ENCODE results near the gene HSPA1A. TPM values are rescaled to one million over a fixed set of nuclear protein-coding genes. Genes with fewer than 3 reads are reported as not detected.

HSPA1A gene
- total RNA-seq (2022; extraction: Qiagen RNA extraction; ENCODE audit: low read depth) = 218 to 535 TPM (median 388 TPM) in 5 replicates

DNA sequence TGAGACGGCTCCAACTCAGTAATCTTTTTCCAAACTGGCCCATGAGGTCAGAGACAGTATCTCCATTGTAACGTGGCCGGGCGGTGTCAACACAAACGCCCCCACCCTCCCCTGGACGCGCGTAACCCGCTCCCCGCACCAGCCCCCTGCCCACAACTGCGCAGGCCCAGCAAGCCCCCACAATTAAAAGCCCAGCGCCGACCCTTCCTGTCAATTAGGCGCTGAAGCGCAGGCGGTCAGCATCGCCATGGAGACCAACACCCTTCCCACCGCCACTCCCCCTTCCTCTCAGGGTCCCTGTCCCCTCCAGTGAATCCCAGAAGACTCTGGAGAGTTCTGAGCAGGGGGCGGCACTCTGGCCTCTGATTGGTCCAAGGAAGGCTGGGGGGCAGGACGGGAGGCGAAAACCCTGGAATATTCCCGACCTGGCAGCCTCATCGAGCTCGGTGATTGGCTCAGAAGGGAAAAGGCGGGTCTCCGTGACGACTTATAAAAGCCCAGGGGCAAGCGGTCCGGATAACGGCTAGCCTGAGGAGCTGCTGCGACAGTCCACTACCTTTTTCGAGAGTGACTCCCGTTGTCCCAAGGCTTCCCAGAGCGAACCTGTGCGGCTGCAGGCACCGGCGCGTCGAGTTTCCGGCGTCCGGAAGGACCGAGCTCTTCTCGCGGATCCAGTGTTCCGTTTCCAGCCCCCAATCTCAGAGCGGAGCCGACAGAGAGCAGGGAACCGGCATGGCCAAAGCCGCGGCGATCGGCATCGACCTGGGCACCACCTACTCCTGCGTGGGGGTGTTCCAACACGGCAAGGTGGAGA, at the start of gene HSPA1A, which contains the start of gene HSPA1L:
Gene HSPA1A, plus strand, starts transcription at position 519 of the 814 bp plus-strand sequence. Its CDS starts 214 bp downstream, at position 733.
Gene HSPA1L, minus strand, starts transcription at position 259 of the 814 bp plus-strand sequence. CDS start 3,311 bp downstream, outside the sequence.

GRCh38 chr6:31776989-31777666, 38.2 kb upstream of the HSPA1A start, which contains the start of gene VWA7:
TSS of gene VWA7 (minus strand) at chr6:31777328. CDS start at chr6:31776779, 549 bp downstream.

GRCh38 chr6:31795616-31796298, 19.6 kb upstream of the HSPA1A start, which contains the start of gene VARS1:
TSS of gene VARS1 (minus strand) at chr6:31795752. CDS start at chr6:31795217, 535 bp downstream.

DNA sequence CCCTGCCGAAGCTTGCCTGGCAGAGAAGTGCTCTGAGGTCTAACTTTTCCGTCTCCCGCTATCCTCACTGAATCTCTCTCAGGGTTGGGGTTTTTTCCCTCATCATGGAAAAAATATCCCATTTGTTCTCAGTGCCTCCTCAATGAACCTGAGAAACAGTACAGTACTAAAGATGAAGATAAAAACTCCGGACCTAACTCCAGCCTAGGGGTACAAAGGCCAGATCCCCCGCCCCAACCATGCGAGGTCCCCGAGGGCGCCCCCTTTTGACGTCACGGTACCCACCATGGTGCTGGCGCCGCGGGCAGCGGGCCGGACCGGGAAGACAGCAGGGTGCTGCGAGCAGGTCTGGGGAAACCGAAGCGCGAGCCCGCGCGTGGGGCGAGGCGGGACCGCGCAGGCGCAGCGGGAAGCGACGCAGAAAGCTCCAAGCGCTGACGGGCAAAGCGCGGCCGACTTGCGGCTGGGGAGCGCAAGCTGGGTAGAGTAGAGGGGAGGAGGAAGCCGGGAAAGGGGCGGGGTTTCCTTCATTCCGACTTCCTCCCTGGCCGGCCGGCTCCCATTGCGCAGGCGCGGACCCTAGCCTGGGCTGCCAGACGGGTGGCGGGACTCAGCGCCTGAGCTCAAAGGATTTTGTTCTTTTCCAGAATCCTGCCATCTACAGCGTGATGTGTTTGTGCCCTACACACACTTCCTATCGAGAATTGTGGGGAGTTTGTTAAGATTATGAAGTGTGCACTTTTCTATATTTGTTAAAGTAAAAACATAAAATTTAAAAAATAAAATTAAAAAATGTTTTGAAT, 8.7 kb upstream of the HSPA1A start, which contains the start of gene LSM2:
Gene LSM2, minus strand, starts transcription at position 497 of the 803 bp plus-strand sequence. Its CDS starts 209 bp downstream, at position 288.

GRCh38 chr6:31827286-31828079, 12.1 kb downstream of the HSPA1A start, which contains the start of gene HSPA1B:
TSS of gene HSPA1B (plus strand) at chr6:31827738. CDS start at chr6:31827951, 213 bp downstream.

GRCh38 chr6:31862344-31863235, 47.2 kb downstream of the HSPA1A start, which contains the start of gene NEU1:
TSS of gene NEU1 (minus strand) at chr6:31862821. CDS start at chr6:31862776, 45 bp downstream.

Other genes starting within 250 kb of the HSPA1A start
- gene LTA, start 243.3 kb upstream of the HSPA1A start, total RNA-seq (2022; extraction: Qiagen RNA extraction; ENCODE audit: low read depth) = 0.08 to 0.13 TPM (median 0.10 TPM) in 3 of 5 replicates, not detected in the others
- 0.06 to 0.13 TPM (median 0.07 TPM) in 3 of 5 replicates, not detected in the others for gene TNF, start 240.0 kb upstream of the HSPA1A start, total RNA-seq (2022; extraction: Qiagen RNA extraction; ENCODE audit: low read depth)
- gene LTB, start 233.1 kb upstream of the HSPA1A start, total RNA-seq (2022; extraction: Qiagen RNA extraction; ENCODE audit: low read depth) = 0.27 to 0.39 TPM (median 0.35 TPM) in 5 replicates
- 0.26 to 0.49 TPM (median 0.37 TPM) in 3 of 5 replicates, not detected in the others for gene LST1, start 229.3 kb upstream of the HSPA1A start, total RNA-seq (2022; extraction: Qiagen RNA extraction; ENCODE audit: low read depth)
- not detected in 5 replicates for gene NCR3, start 222.5 kb upstream of the HSPA1A start, total RNA-seq (2022; extraction: Qiagen RNA extraction; ENCODE audit: low read depth)
- gene AIF1, start 200.3 kb upstream of the HSPA1A start, total RNA-seq (2022; extraction: Qiagen RNA extraction; ENCODE audit: low read depth) = not detected in 5 replicates
- 70.6 to 97.9 TPM (median 90.8 TPM) in 5 replicates for gene PRRC2A, start 194.8 kb upstream of the HSPA1A start, total RNA-seq (2022; extraction: Qiagen RNA extraction; ENCODE audit: low read depth)
- gene BAG6, start 162.9 kb upstream of the HSPA1A start, total RNA-seq (2022; extraction: Qiagen RNA extraction; ENCODE audit: low read depth) = 115 to 151 TPM (median 145 TPM) in 5 replicates
- 1.8 to 4.8 TPM (median 3.2 TPM) in 5 replicates for gene APOM, start 159.6 kb upstream of the HSPA1A start, total RNA-seq (2022; extraction: Qiagen RNA extraction; ENCODE audit: low read depth)
- 10.5 to 13.0 TPM (median 12.2 TPM) in 5 replicates for gene C6orf47, start 154.8 kb upstream of the HSPA1A start, total RNA-seq (2022; extraction: Qiagen RNA extraction; ENCODE audit: low read depth)
- gene GPANK1, start 150.5 kb upstream of the HSPA1A start, total RNA-seq (2022; extraction: Qiagen RNA extraction; ENCODE audit: low read depth) = 9.3 to 14.1 TPM (median 12.7 TPM) in 5 replicates
- gene CSNK2B, start 149.5 kb upstream of the HSPA1A start, total RNA-seq (2022; extraction: Qiagen RNA extraction; ENCODE audit: low read depth) = 168 to 184 TPM (median 180 TPM) in 5 replicates
- 3.6 to 6.3 TPM (median 5.0 TPM) in 5 replicates for gene LY6G5B, start 145.6 kb upstream of the HSPA1A start, total RNA-seq (2022; extraction: Qiagen RNA extraction; ENCODE audit: low read depth)
- 0.51 to 2.4 TPM (median 1.4 TPM) in 5 replicates for gene LY6G5C, start 134.5 kb upstream of the HSPA1A start, total RNA-seq (2022; extraction: Qiagen RNA extraction; ENCODE audit: low read depth)
- gene ABHD16A, start 112.2 kb upstream of the HSPA1A start, total RNA-seq (2022; extraction: Qiagen RNA extraction; ENCODE audit: low read depth) = 15.6 to 21.2 TPM (median 19.2 TPM) in 5 replicates
- gene LY6G6F, start 108.7 kb upstream of the HSPA1A start, total RNA-seq (2022; extraction: Qiagen RNA extraction; ENCODE audit: low read depth) = not detected in 5 replicates
- not detected in 5 replicates for gene LY6G6D, start 100.2 kb upstream of the HSPA1A start, total RNA-seq (2022; extraction: Qiagen RNA extraction; ENCODE audit: low read depth)
- gene LY6G6C, start 93.8 kb upstream of the HSPA1A start, total RNA-seq (2022; extraction: Qiagen RNA extraction; ENCODE audit: low read depth) = 0.11 TPM in 1 of 5 replicates, not detected in the others
- gene MPIG6B, start 92.2 kb upstream of the HSPA1A start, total RNA-seq (2022; extraction: Qiagen RNA extraction; ENCODE audit: low read depth) = not detected in 5 replicates
- 25.6 to 30.4 TPM (median 28.7 TPM) in 5 replicates for gene DDAH2, start 86.2 kb upstream of the HSPA1A start, total RNA-seq (2022; extraction: Qiagen RNA extraction; ENCODE audit: low read depth)
- gene CLIC1, start 79.0 kb upstream of the HSPA1A start, total RNA-seq (2022; extraction: Qiagen RNA extraction; ENCODE audit: low read depth) = 495 to 530 TPM (median 516 TPM) in 5 replicates
- gene MSH5, start 75.5 kb upstream of the HSPA1A start, total RNA-seq (2022; extraction: Qiagen RNA extraction; ENCODE audit: low read depth) = 12.1 to 16.5 TPM (median 15.1 TPM) in 5 replicates
- 3.6 to 5.9 TPM (median 4.7 TPM) in 5 replicates for gene SAPCD1, start 52.9 kb upstream of the HSPA1A start, total RNA-seq (2022; extraction: Qiagen RNA extraction; ENCODE audit: low read depth)
- 0.61 to 2.0 TPM (median 1.5 TPM) in 5 replicates for gene VWA7, start 38.2 kb upstream of the HSPA1A start, total RNA-seq (2022; extraction: Qiagen RNA extraction; ENCODE audit: low read depth)
- 50.8 to 60.2 TPM (median 57.2 TPM) in 5 replicates for gene VARS1, start 19.8 kb upstream of the HSPA1A start, total RNA-seq (2022; extraction: Qiagen RNA extraction; ENCODE audit: low read depth)
- gene LSM2, start 8.6 kb upstream of the HSPA1A start, total RNA-seq (2022; extraction: Qiagen RNA extraction; ENCODE audit: low read depth) = 49.7 to 68.8 TPM (median 64.6 TPM) in 5 replicates
- gene HSPA1L, start 260 bp upstream of the HSPA1A start, total RNA-seq (2022; extraction: Qiagen RNA extraction; ENCODE audit: low read depth) = 1.3 to 2.2 TPM (median 2.1 TPM) in 5 replicates
- 167 to 379 TPM (median 289 TPM) in 5 replicates for gene HSPA1B, start 12.2 kb downstream of the HSPA1A start, total RNA-seq (2022; extraction: Qiagen RNA extraction; ENCODE audit: low read depth)
- gene NEU1, start 47.3 kb downstream of the HSPA1A start, total RNA-seq (2022; extraction: Qiagen RNA extraction; ENCODE audit: low read depth) = 25.3 to 37.2 TPM (median 30.6 TPM) in 5 replicates
- 0.10 to 0.14 TPM (median 0.13 TPM) in 3 of 5 replicates, not detected in the others for gene SLC44A4, start 63.5 kb downstream of the HSPA1A start, total RNA-seq (2022; extraction: Qiagen RNA extraction; ENCODE audit: low read depth)
- 25.6 to 34.6 TPM (median 30.8 TPM) in 5 replicates for gene EHMT2, start 82.2 kb downstream of the HSPA1A start, total RNA-seq (2022; extraction: Qiagen RNA extraction; ENCODE audit: low read depth)
- gene ZBTB12, start 86.5 kb downstream of the HSPA1A start, total RNA-seq (2022; extraction: Qiagen RNA extraction; ENCODE audit: low read depth) = 3.2 to 5.4 TPM (median 4.8 TPM) in 5 replicates
- 0.19 to 0.66 TPM (median 0.27 TPM) in 5 replicates for gene C2, start 112.2 kb downstream of the HSPA1A start, total RNA-seq (2022; extraction: Qiagen RNA extraction; ENCODE audit: low read depth)
- gene CFB, start 130.6 kb downstream of the HSPA1A start, total RNA-seq (2022; extraction: Qiagen RNA extraction; ENCODE audit: low read depth) = 1.4 to 3.1 TPM (median 2.1 TPM) in 5 replicates
- gene NELFE, start 143.4 kb downstream of the HSPA1A start, total RNA-seq (2022; extraction: Qiagen RNA extraction; ENCODE audit: low read depth) = 74.0 to 93.6 TPM (median 77.4 TPM) in 5 replicates
- gene SKIC2, start 143.6 kb downstream of the HSPA1A start, total RNA-seq (2022; extraction: Qiagen RNA extraction; ENCODE audit: low read depth) = 22.7 to 25.6 TPM (median 24.7 TPM) in 5 replicates
- gene DXO, start 156.6 kb downstream of the HSPA1A start, total RNA-seq (2022; extraction: Qiagen RNA extraction; ENCODE audit: low read depth) = 9.7 to 13.2 TPM (median 11.9 TPM) in 5 replicates
- gene C4A, start 166.5 kb downstream of the HSPA1A start, total RNA-seq (2022; extraction: Qiagen RNA extraction; ENCODE audit: low read depth) = 0.48 to 1.3 TPM (median 0.98 TPM) in 5 replicates
- 0.56 to 1.3 TPM (median 0.94 TPM) in 5 replicates for gene C4B, start 199.3 kb downstream of the HSPA1A start, total RNA-seq (2022; extraction: Qiagen RNA extraction; ENCODE audit: low read depth)
- not detected in 5 replicates for gene CYP21A2, start 222.9 kb downstream of the HSPA1A start, total RNA-seq (2022; extraction: Qiagen RNA extraction; ENCODE audit: low read depth)